H9 (cell line): ENCODE measurements around the gene MPP1. TPM values are rescaled to one million over a fixed set of nuclear protein-coding genes. Genes with fewer than 3 reads are reported as not detected.

ENCODE experiments used
- DNase-seq: peaks from one replicate; pipeline ENCODE4 v3.0.0-alpha.2; 2017
- H2AFZ ChIP-seq: one replicate; pipeline ENCODE4 v1.6.1; 2013; ENCODE audit warnings: mild to moderate bottlenecking, low read length, control low read depth, moderate library complexity
- H2AK5ac ChIP-seq: 2 replicates; pipeline ENCODE4 v1.6.1; 2013; ENCODE audit warnings: low read length, control low read depth, mixed read lengths; ENCODE audit not compliant: insufficient read length
- H2BK120ac ChIP-seq: one replicate; pipeline ENCODE4 v1.6.1; 2013; ENCODE audit warnings: low read depth, mild to moderate bottlenecking, low read length, control low read depth, inconsistent platforms; ENCODE audit not compliant: poor library complexity, severe bottlenecking
- H2BK12ac ChIP-seq: 2 replicates; pipeline ENCODE4 v1.6.1; 2013; ENCODE audit warnings: low read length, control low read depth, mixed read lengths, low read depth; ENCODE audit not compliant: insufficient read length
- H2BK15ac ChIP-seq: 2 replicates; pipeline ENCODE4 v1.6.1; 2013; ENCODE audit warnings: low read depth, low read length, control low read depth
- H2BK20ac ChIP-seq: one replicate; pipeline ENCODE4 v1.6.1; 2013; ENCODE audit warnings: low read depth, mild to moderate bottlenecking, low read length, control low read depth, inconsistent platforms; ENCODE audit not compliant: poor library complexity, severe bottlenecking
- H2BK5ac ChIP-seq: 2 replicates; pipeline ENCODE4 v1.6.1; 2013; ENCODE audit warnings: low read length, control low read depth, mixed read lengths; ENCODE audit not compliant: insufficient read length
- H3K14ac ChIP-seq: 2 replicates; pipeline ENCODE4 v1.6.1; 2013; ENCODE audit warnings: low read length, control low read depth; ENCODE audit not compliant: insufficient read depth
- H3K18ac ChIP-seq: 2 replicates; pipeline ENCODE4 v1.6.1; 2013; ENCODE audit warnings: low read depth, mild to moderate bottlenecking, mixed read lengths, low read length, control low read depth; ENCODE audit not compliant: insufficient read length
- H3K23ac ChIP-seq: 2 replicates; pipeline ENCODE4 v1.6.1; 2013; ENCODE audit warnings: low read length, control low read depth, mixed read lengths, low read depth; ENCODE audit not compliant: insufficient read length
- H3K23me2 ChIP-seq: 2 replicates; pipeline ENCODE4 v1.6.1; 2013; ENCODE audit warnings: low read depth, mild to moderate bottlenecking, mixed read lengths, low read length, control low read depth; ENCODE audit not compliant: insufficient read length, poor library complexity, severe bottlenecking
- H3K27ac ChIP-seq: 2 replicates; pipeline ENCODE4 v1.5.1; 2013; ENCODE audit warnings: low read length, control low read depth, mixed read lengths, low read depth; ENCODE audit not compliant: insufficient read length
- H3K27me3 ChIP-seq: 2 replicates; pipeline ENCODE4 v1.6.1; 2013; ENCODE audit warnings: low read length, control low read depth, inconsistent platforms; ENCODE audit not compliant: insufficient read depth
- H3K4ac ChIP-seq: 2 replicates; pipeline ENCODE4 v1.6.1; 2013; ENCODE audit warnings: low read depth, mild to moderate bottlenecking, control low read depth, inconsistent platforms, low read length, moderate library complexity
- H3K4me1 ChIP-seq: 2 replicates; pipeline ENCODE4 v1.6.1; 2013; ENCODE audit warnings: low read length, control low read depth, inconsistent platforms; ENCODE audit not compliant: insufficient read depth
- H3K4me2 ChIP-seq: 2 replicates; pipeline ENCODE4 v1.6.1; 2013; ENCODE audit warnings: low read length, control low read depth, mixed read lengths; ENCODE audit not compliant: insufficient read length, insufficient read depth
- H3K56ac ChIP-seq: 2 replicates; pipeline ENCODE4 v1.6.1; 2013; ENCODE audit warnings: low read depth, mild to moderate bottlenecking, mixed read lengths, low read length, control low read depth; ENCODE audit not compliant: insufficient read length
- H3K79me1 ChIP-seq: 2 replicates; pipeline ENCODE4 v1.6.1; 2013; ENCODE audit warnings: low read depth, mild to moderate bottlenecking, moderate library complexity, low read length, control low read depth, inconsistent platforms; ENCODE audit not compliant: insufficient read depth, poor library complexity, severe bottlenecking
- H3K79me2 ChIP-seq: 2 replicates; pipeline ENCODE4 v1.6.1; 2013; ENCODE audit warnings: low read length, control low read depth, inconsistent platforms; ENCODE audit not compliant: insufficient read depth
- H3K9ac ChIP-seq: 2 replicates; pipeline ENCODE4 v1.6.1; 2013; ENCODE audit warnings: low read length, control low read depth, mixed read lengths; ENCODE audit not compliant: insufficient read length; ENCODE audit errors: extremely low read depth
- H3K9me3 ChIP-seq: one replicate; pipeline ENCODE4 v1.6.1; 2013; ENCODE audit warnings: low read depth, low read length, inconsistent platforms; ENCODE audit not compliant: control insufficient read depth
- H3T11ph ChIP-seq: one replicate; pipeline ENCODE4 v1.6.1; 2013; ENCODE audit warnings: mild to moderate bottlenecking, low read length, control low read depth, inconsistent platforms
- H4K20me1 ChIP-seq: one replicate; pipeline ENCODE4 v1.6.1; 2013; ENCODE audit not compliant: control insufficient read depth, insufficient read length, insufficient read depth
- H4K5ac ChIP-seq: 2 replicates; pipeline ENCODE4 v1.6.1; 2013; ENCODE audit warnings: low read depth, mild to moderate bottlenecking, mixed read lengths, low read length, control low read depth; ENCODE audit not compliant: insufficient read length
- H4K8ac ChIP-seq: replicated peaks from 2 replicates; pipeline ENCODE4 v1.6.1; 2013; ENCODE audit warnings: low read length, control low read depth, mixed read lengths, low read depth; ENCODE audit not compliant: insufficient read length
- H4K91ac ChIP-seq: 2 replicates; pipeline ENCODE4 v1.6.1; 2013; ENCODE audit warnings: low read depth, mild to moderate bottlenecking, moderate library complexity, mixed read lengths, low read length, control low read depth; ENCODE audit not compliant: insufficient read length
- H3K27ac Mint-ChIP-seq, 3 experiments: 2 replicates in 2 of 3; 3 replicates in 1 of 3; pipeline ENCODE4 v1.8.0; 2020 to 2021; ENCODE audit warnings: mixed read lengths in 3 of 3, mild to moderate bottlenecking in 1 of 3, moderate library complexity in 1 of 3
- H3K27me3 Mint-ChIP-seq: 2 replicates; pipeline ENCODE4 v1.8.0; 2021; ENCODE audit warnings: low read depth, mild to moderate bottlenecking, moderate library complexity, mixed read lengths
- H3K36me3 Mint-ChIP-seq, 3 experiments: 2 replicates in 2 of 3; 3 replicates in 1 of 3; pipeline ENCODE4 v1.8.0; 2020 to 2021; ENCODE audit warnings: low read depth in 3 of 3, mixed read lengths in 3 of 3; ENCODE audit not compliant: insufficient read depth in 1 of 3
- H3K4me1 Mint-ChIP-seq, 2 experiments: 2 replicates each; pipeline ENCODE4 v1.8.0; 2020; ENCODE audit warnings: mixed read lengths in 2 of 2
- H3K4me3 Mint-ChIP-seq, 2 experiments: 2 replicates in 1 of 2; 3 replicates in 1 of 2; pipeline ENCODE4 v1.8.0; 2020 to 2021; ENCODE audit warnings: mild to moderate bottlenecking in 2 of 2, mixed read lengths in 2 of 2, moderate library complexity in 1 of 2
- H3K9me3 Mint-ChIP-seq, 2 experiments: 2 replicates in 1 of 2; 3 replicates in 1 of 2; pipeline ENCODE4 v1.8.0; 2020; ENCODE audit warnings: mild to moderate bottlenecking in 2 of 2, mixed read lengths in 2 of 2, moderate library complexity in 1 of 2
- CTCF ChIP-seq: fragments of 200-600 bp; sonication (generic); conservative IDR thresholded peaks from 3 replicates; pipeline ENCODE4 v1.8.0; 2021; ENCODE audit warnings: antibody characterized with exemption, mild to moderate bottlenecking
- WGBS: extraction: QIAGEN DNeasy Blood & Tissue Kit; methylation state at CpG from one replicate; pipeline ENCODE4 v1.1.7; 2013; ENCODE audit warnings: missing lambda C conversion rate, low lambda C conversion rate, mixed read lengths; ENCODE audit not compliant: insufficient read length; ENCODE audit errors: extremely low coverage; 5-methylcytosine and 5-hydroxymethylcytosine counted together
- total RNA-seq: library from RNA; stranded (reverse); gene quantifications from 2 replicates; pipeline ENCODE4 v1.2.1, GENCODE V29; 2021

Gene MPP1
- total RNA-seq, 1 experiment from 2014 or later = 17.9 TPM

GRCh38 chrX:154731881-154732280, 73.4 kb downstream of the MPP1 start:
- H3K9ac ChIP-seq = no peak overlapping the region
- H3K14ac ChIP-seq = no peak overlapping the region
- H3K27ac ChIP-seq = no peak overlapping the region
- H3K4me1 ChIP-seq = peaks cover 2% of the 10 kb centered on the region; the same call in 1 of the 2 replicates
- WGBS = no CpG with 5 or more reads among the region's 7 CpGs
- Mint-ChIP-seq H3K9me3 (peaks cover 77 to 81% of the 10 kb centered on the region in 2 experiments), H3K4me1 (peaks cover 5 to 9% of the 10 kb centered on the region in 2 experiments; a peak in 2 of 4 replicates), H3K27ac (no peak overlapping the region), H3K4me3 (no peak overlapping the region), H3K36me3 (peaks cover 0 to 2% (median 0%) of the 10 kb centered on the region in 3 experiments; a peak in 1 of 7 replicates), H3K27me3 (no peaks in the 10 kb centered on the region; the same call in 1 of the 2 replicates)
- H3K79me2 ChIP-seq = no peaks in the 10 kb centered on the region
- H4K5ac ChIP-seq = no peak overlapping the region
- no peaks in the 10 kb centered on the region for H3K27me3 ChIP-seq
- no peaks in the 10 kb centered on the region for H4K20me1 ChIP-seq
- H2AFZ ChIP-seq = no peak overlapping the region
- H3K23ac ChIP-seq = no peak overlapping the region
- no peaks in the 10 kb centered on the region for H3K79me1 ChIP-seq
- no peaks in the 10 kb centered on the region for H3K23me2 ChIP-seq
- H3K56ac ChIP-seq = no peak overlapping the region
- H4K8ac ChIP-seq = no peak overlapping the region
- no peak overlapping the region for H2BK120ac ChIP-seq
- no peak for DNase-seq
- TF ChIP-seq CTCF = no peak
- H4K91ac ChIP-seq = no peak overlapping the region
- H2BK15ac ChIP-seq = no peak overlapping the region
- H2AK5ac ChIP-seq = no peak overlapping the region
- no peak overlapping the region for H3K4ac ChIP-seq
- peaks cover 67% of the 10 kb centered on the region for H3K9me3 ChIP-seq
- H2BK20ac ChIP-seq = no peak overlapping the region
- H2BK5ac ChIP-seq = no peak overlapping the region
- no peak overlapping the region for H3K4me2 ChIP-seq
- H3T11ph ChIP-seq = no peak overlapping the region
- no peak overlapping the region for H2BK12ac ChIP-seq
- H3K18ac ChIP-seq = no peak overlapping the region
